Mesothelial cell of epicardium (in vitro differentiated cells): ENCODE measurements around the gene GLDC. TPM values are rescaled to one million over a fixed set of nuclear protein-coding genes. Genes with fewer than 3 reads are reported as not detected.

Experiments used
- DNase-seq, 2 experiments: peaks; one replicate each; pipeline ENCODE4 v3.0.0; 2021; ENCODE audit warnings: low spot score in 2 of 2; ENCODE audit not compliant: unreplicated experiment in 2 of 2
- H3K27ac Mint-ChIP-seq: 2 replicates; pipeline ENCODE4 v1.8.0; 2021; ENCODE audit warnings: mixed read lengths
- H3K27me3 Mint-ChIP-seq: 2 replicates; pipeline ENCODE4 v1.8.0; 2021; ENCODE audit warnings: low read depth, mixed read lengths
- H3K36me3 Mint-ChIP-seq: 2 replicates; pipeline ENCODE4 v1.8.0; 2021; ENCODE audit warnings: mixed read lengths
- H3K4me1 Mint-ChIP-seq: 2 replicates; pipeline ENCODE4 v1.8.0; 2021; ENCODE audit warnings: mixed read lengths
- H3K4me3 Mint-ChIP-seq: 2 replicates; pipeline ENCODE4 v1.8.0; 2021; ENCODE audit warnings: mild to moderate bottlenecking, moderate library complexity, mixed read lengths
- H3K9me3 Mint-ChIP-seq: 2 replicates; pipeline ENCODE4 v1.8.0; 2021; ENCODE audit warnings: mixed read lengths
- CTCF ChIP-seq: fragments of 200-600 bp; sonication (generic); IDR thresholded peaks from one replicate; pipeline ENCODE4 v1.5.0; 2021; ENCODE audit warnings: antibody characterized with exemption; ENCODE audit not compliant: unreplicated experiment
- total RNA-seq: library from RNA; stranded (reverse); gene quantifications from 3 replicates; pipeline ENCODE4 v1.2.1, GENCODE V29; 2021

GLDC gene
- total RNA-seq, 1 donor from 2014 or later: 2.0 TPM

- DNase-seq: no peak
- no peaks in the 10 kb centered on the region for H3K9me3 Mint-ChIP-seq
- no peak overlapping the region for H3K4me3 Mint-ChIP-seq
- no peaks in the 10 kb centered on the region for H3K4me1 Mint-ChIP-seq
- H3K36me3 Mint-ChIP-seq: peaks cover 37% of the 10 kb centered on the region
- TF ChIP-seq CTCF: no peak
- H3K27ac Mint-ChIP-seq: no peak overlapping the region
- H3K27me3 Mint-ChIP-seq: no peaks in the 10 kb centered on the region
Measured at GRCh38 chr9:6501526-6502210, 143.9 kb downstream of the GLDC start.

- H3K27me3 Mint-ChIP-seq: no peaks in the 10 kb centered on the region
Measured at GRCh38 chr9:6498982-6499381, 146.5 kb downstream of the GLDC start.

DNA sequence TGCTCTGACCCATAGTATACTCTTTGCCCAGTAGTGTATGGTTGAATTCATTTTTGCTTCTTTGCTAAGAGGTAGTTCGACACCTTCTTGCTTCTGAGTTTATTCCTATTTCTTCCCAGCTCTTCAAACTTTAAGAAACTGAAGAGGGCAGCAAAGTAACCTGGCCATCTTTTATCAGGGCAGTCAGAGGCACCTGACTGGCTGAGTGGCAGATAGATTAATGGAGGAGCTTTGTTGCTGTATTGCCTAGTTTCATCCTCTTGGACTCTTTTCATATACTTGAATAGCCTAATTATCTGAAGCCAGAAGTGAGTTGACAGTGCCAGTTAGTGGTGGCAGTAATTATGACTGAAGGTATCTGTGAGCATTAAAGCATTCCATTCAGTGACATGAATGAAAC lies 150.1 kb downstream of the GLDC start:
- no peak for TF ChIP-seq CTCF
- Mint-ChIP-seq H3K27ac (peak overlapping the region; percentile 19), H3K27me3 (no peaks in the 10 kb centered on the region), H3K36me3 (peaks cover 24% of the 10 kb centered on the region), H3K4me1 (no peaks in the 10 kb centered on the region), H3K9me3 (no peaks in the 10 kb centered on the region), H3K4me3 (no peak overlapping the region)
- DNase-seq: no peak

More at GRCh38 chr9:6498982-6499381, 146.5 kb downstream of the GLDC start:
- H3K4me3 Mint-ChIP-seq: no peak overlapping the region
- TF ChIP-seq CTCF: no peak
- H3K27ac Mint-ChIP-seq: no peak overlapping the region
- H3K36me3 Mint-ChIP-seq: peaks cover 27% of the 10 kb centered on the region
- no peak for DNase-seq
- H3K4me1 Mint-ChIP-seq: no peaks in the 10 kb centered on the region
- H3K9me3 Mint-ChIP-seq: no peaks in the 10 kb centered on the region

DNA sequence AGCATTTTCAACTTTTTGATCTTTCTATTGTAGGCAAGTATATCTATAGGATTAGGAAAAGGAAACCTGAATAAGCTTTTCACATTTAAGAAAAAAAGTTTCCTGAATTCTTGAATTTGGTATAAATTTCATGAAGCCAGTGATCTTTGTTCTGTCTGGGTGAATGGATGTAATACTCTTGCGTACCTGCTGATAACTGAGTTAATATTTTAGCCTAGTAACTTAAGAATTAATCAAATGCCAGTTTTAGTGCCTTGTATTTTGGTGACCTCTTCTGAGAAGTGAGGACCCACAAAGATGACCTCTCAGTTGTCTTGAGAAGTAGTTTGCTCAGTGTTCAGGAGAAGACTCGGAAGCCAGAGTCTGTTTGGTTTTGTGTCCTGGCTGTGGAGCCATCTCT lies 154.7 kb downstream of the GLDC start:
- Mint-ChIP-seq H3K4me3 (no peak overlapping the region), H3K27ac (no peak overlapping the region), H3K4me1 (no peaks in the 10 kb centered on the region), H3K27me3 (no peaks in the 10 kb centered on the region), H3K9me3 (no peaks in the 10 kb centered on the region), H3K36me3 (peaks cover 24% of the 10 kb centered on the region)
- TF ChIP-seq CTCF: no peak
- no peak for DNase-seq

GRCh38 chr9:6489099-6489498 lies 156.4 kb downstream of the GLDC start:
- H3K36me3 Mint-ChIP-seq: peaks cover 25% of the 10 kb centered on the region
- no peak for DNase-seq
- TF ChIP-seq CTCF: no peak
- no peak overlapping the region for H3K4me3 Mint-ChIP-seq
- H3K27ac Mint-ChIP-seq: no peak overlapping the region
- no peaks in the 10 kb centered on the region for H3K9me3 Mint-ChIP-seq
- no peaks in the 10 kb centered on the region for H3K4me1 Mint-ChIP-seq
- H3K27me3 Mint-ChIP-seq: no peaks in the 10 kb centered on the region
